HG02798 (cell line): Measurements from ENCODE around the gene SLC35G3.
"Not testable (repeated sequence)": the region's sequence is repeated elsewhere in the genome, so short reads cannot be mapped to it uniquely, and the experiment has no call there.

Experiments used
- ATAC-seq: cut with Tn5 transposase; IDR thresholded peaks from one replicate; pipeline ENCODE4 v1.9.1; 2021; ENCODE audit warnings: mild to moderate bottlenecking; ENCODE audit not compliant: unreplicated experiment, poor library complexity

Gene SLC35G3

DNA sequence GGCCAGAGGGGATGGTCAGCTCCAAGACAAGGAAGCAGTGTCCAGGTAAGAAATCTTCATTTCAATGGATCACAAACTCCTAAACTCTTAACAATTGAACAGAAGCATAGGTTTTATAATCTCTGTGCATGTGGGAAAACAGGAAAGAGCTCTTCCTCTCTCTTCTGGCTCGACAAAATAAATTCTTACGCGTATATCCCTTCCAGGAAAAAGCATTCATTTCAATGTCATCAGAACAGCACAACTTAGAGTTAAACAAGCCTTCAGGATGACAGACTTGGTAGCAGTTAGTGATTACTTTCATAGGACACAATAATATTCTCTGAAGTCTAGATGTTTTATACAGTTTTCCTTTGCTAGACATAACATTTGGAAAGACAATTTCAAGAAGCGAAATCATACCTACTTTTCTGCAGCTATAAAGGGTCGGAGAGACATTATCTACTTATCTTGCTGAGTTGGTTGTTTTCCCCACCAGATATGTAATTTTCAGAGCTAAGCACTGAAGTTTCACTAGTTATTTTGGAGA lies 19.3 kb upstream of the SLC35G3 start:
- no peak for ATAC-seq

DNA sequence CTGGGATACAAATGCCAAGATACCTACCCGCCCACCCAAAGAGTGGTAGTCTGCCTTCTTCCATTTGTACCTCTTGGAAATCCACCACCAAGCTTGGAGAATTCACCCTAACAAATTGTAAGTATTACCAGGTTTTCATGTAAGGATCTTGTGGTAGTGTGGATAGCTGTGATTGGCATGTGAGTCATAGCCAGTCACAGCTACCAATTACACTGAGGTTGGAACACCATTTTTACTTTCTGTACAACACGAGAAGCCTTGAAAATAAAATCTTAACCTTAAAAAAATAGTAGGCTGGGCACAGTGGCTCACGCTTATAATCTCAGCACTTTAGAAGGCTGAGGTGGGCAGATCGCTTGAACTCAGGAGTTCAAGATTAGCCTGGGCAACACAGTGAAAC lies 18.5 kb upstream of the SLC35G3 start:
- ATAC-seq = no peak

DNA sequence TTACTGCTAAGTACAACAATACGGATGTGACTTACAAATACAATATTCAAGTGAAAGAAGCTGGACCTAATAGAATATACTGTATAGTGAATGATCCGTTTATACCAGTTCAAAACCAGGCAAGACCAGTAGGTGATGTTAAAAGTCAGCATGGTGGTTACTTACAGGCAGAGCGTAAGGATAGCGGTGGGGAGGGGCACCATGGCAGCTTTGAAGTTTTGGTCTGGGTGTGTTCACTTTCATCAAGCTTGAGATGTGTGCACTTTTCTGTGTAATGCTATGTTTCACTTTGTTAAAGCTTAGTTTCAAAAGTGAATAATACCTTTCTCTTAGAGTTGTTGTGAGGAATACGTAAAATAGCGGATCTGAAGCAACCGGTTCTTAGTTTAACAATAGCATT lies 16.5 kb upstream of the SLC35G3 start:
- ATAC-seq = no peak

DNA sequence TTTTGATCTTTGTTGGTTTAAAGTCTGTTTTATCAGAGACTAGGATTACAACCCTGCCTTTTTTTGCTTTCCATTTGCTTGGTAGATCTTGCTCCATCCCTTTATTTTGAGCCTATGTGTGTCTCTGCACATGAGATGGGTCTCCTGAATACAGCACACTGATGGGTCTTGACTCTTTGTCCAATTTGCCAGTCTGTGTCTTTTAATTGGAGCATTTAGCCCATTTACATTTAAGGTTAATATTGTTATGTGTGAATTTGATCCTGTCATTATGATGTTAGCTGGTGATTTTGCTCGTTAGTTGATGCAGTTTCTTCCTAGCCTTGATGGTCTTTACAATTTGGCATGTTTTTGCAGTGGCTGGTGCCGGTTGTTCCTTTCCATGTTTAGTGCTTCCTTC lies 8.4 kb upstream of the SLC35G3 start:
- ATAC-seq = not testable (repeated sequence)

DNA sequence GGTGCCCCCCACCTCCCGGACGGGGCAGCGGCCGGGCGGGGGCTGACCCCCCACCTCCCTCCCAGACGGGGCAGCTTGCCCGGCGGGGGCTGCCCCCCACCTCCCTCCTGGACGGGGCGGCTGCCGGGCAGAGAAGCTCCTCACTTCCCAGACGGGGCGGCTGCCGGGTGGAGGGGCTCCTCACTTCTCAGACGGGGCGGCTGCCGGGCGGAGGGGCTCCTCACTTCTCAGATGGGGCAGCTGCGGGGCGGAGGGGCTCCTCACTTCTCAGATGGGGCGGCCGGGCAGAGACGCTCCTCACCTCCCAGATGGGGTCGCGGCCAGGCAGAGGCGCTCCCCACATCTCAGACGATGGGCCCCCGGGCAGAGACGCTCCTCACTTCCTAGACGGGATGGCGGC lies 869 bp upstream of the SLC35G3 start:
- ATAC-seq = not testable (repeated sequence)

DNA sequence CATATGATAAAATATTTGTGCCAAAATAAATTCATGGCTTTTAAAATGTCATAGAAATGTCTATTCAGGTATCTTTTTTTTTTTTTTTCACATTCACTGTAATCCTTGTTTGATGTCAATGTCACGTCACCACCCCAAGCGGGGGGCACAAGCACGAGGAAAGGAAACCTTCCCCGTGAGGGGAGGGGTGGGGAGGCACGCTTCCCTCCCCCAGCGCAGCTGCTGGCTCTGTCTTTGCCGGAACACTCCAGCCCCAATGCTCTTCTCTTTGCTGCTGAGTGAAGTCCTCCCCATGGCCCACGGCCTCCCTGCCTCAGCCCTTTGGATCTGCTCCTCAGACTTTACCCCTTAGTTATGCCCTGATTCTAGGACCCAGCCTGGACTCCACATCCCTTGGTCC lies 1.5 kb downstream of the SLC35G3 start:
- no peak for ATAC-seq

DNA sequence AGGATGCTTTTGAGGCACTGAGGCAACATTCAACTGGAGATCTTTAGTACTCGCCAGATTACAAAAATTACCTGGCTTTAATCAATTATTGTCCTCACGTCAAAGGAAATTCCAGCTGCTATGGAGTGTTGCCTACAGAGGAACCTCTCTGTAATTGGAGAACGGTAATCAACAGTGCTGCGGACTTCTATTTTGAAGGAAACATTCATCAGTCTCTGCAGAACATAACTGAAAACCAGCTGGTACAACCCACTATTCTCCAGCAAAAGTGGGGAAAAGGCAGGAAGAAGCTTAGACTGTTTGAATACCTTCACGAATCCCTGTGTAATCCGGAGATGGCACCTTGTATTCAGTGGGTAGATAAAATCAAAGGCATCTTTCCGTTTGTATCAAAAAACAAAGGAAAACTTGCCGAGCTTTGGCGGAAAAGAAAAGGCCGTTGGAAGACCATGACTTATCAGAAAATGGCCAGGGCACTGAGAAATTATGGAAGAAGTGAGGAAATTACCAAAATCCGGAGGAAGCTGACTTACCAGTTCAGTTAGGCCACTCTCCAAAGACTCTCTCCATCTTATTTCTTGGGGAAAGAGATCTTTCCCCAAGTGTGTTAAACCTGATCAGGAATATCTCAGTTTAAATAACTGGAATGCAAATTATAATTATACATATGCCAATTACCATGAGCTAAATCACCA lies 3.0 kb downstream of the SLC35G3 start:
- no peak for ATAC-seq

DNA sequence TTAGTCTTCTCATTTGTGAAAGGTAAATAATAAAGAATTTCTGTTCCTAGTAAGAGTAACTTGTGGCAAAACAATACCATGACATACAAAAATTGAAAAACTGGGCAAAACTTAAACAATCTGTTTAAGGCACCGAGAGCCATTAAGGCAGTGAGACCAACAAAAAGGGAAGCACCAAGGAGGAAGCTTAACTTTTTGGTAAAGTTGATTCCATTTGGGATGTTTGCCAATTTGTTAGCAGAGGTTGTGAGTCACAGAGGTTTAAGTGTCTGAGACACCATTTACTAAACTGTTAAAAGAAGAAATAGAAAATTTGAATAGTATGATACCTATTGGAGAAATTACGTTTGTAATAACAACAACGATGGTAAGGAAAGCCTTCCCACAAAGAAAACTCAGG lies 4.9 kb downstream of the SLC35G3 start:
- no peak for ATAC-seq

DNA sequence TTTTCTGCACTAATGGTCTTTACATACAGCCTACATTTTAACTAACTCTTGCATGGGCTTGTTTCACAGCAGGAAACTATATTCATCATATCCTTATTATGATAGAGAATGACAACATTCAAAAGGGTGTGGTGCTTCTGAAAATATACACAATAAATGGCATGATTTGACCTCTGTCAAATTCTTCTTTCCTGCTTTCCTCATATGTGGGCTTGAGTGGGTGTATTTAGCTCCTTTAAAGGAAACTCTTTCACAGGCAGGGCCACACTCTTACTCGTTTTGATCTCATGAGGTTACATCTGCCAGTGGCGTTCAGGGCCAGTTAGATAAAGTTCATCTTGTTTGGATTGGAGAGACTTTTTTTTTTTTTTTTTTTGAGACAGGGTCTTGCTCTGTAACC lies 6.1 kb downstream of the SLC35G3 start:
- no peak for ATAC-seq

DNA sequence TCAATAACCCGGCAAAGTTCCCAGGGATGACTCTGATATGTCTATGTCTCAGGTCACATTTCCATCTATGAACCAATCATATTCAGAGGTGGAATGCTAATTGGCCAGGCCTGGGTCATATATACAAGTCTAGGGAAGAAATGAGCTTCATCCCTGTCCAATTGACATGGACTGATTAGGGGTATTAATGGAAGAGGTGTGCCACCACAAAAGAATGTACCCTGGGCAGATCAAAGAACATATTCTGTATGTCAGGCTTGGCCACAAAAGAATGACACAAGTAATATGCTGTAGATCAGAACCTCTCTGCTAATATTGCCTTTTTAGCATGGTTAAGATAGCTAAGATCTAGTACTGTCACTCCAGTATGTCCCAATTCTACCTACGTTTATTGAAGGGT lies 6.7 kb downstream of the SLC35G3 start:
- no peak for ATAC-seq

DNA sequence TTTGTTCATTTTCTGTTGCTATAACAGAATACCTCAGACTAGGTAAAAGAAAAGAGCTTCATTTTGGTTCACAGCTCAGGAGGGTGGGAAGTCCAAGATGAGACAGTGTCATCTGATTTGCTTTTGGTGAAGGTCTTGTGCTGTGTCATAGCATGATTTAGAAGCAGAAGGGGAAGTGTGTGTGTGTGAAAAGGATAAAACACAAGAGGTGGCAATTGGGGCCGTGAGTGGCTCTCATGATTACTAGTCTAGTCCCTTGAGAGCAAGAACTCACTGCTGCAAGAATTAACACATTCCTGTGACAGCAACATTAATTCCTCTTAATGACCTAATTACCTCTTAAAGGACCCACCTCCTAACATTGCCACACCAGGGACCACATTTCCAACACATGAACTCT lies 8.3 kb downstream of the SLC35G3 start:
- no peak for ATAC-seq

DNA sequence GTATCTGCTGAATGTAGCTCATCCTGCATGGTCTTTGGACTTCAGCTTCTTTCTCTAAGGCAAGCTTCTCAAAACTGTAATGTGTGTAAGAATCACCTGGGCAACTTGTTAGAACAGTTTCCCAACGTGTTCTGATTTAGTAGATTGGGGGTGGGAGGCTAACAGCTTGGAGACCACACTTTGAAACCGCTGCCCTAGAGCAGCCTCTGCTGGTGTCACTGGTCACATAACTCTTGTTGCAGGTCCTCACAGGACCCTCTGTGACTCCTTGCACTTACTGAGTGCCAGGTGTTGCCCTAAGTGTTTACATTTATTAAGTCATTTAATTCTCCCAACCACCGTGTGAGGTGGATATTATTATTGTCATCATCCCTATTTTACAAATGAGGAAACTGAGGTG lies 9.9 kb downstream of the SLC35G3 start:
- no peak for ATAC-seq

DNA sequence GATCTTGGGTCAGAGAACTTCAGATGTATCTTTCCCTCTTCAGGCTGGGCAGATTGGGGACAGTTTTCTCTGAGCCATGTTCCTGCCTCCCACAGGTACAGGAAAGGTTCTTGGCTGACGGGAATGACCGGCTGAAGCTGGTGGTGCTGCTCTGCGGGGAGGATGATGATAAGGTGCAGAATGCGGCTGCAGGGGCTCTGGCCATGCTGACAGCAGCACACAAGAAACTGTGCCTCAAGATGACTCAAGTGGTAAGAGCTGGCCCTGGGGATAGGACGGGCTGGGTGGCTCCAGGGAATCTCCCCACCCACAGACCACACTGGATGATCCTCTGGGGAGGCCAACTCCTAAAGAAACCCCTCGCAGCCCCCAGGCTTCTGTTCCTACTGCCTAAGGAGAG lies 10.9 kb downstream of the SLC35G3 start:
- no peak for ATAC-seq

DNA sequence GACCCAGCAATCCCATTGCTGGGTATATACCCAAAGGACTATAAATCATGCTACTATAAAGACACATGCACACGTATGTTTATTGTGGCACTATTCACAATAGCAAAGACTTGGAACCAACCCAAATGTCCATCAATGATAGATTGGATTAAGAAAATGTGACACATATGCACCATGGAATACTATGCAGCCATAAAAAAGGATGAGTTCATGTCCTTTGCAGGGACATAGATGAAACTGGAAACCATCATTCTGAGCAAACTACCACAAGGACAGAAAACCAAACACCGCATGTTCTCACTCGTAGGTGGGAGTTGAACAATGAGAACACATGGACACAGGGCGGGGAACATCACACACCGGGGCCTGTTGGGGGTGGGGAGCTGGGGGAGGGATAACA lies 14.8 kb downstream of the SLC35G3 start:
- not testable (repeated sequence) for ATAC-seq

DNA sequence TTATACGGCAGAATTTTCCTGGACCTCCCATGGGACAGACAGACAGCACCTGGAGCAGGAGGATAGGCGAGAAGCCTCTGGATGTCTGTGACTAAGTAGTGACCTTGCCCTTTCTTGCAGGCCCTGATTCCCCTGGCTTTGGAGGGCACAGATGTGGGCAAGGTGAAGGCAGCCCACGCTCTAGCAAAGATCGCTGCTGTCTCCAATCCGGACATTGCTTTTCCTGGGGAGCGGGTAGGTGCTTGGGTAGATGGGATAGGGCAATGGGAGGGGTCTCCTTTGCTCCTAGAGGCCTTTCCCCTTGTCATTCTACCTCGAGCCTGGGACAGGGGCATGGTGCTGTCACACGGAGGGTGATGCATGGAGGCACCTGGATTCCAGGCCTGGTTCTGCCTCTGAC lies 17.3 kb downstream of the SLC35G3 start:
- no peak for ATAC-seq

DNA sequence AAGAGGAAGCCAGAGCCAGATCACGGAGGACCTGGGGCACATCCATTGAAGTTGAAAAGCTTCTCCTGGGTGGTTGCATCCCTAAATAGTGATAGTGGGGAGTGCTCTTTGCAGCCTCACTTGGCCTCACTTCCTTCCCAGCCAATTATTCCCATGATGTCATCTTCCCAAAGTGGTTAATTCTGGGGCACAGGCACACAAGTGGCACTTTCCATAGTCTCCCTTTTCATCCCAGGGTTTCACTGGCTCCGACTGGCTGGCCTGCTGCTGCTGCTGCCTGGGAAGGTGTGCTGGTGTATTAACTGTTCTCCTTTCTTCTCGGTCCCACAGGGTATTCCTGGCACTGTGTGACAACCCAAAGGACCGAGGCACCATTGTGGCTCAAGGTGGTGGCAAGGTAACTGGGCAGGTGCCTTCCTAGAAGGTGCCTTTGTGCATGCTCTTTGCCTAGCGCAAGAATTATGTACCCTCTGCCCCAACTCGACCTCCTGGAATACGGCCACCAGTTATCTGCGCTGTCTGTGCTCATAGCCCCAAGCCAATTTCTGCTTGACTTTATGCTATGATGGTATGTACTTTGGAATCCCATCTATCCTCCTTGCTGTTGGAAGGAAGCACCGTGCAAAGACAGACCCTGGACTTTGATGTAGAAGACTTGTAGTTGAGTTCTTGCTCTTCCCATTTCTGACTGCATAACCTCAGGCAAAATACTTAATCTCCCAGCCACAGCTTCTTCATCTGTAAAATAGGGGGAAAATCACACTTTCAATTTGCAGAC lies 18.4 kb downstream of the SLC35G3 start:
- ATAC-seq = no peak

DNA sequence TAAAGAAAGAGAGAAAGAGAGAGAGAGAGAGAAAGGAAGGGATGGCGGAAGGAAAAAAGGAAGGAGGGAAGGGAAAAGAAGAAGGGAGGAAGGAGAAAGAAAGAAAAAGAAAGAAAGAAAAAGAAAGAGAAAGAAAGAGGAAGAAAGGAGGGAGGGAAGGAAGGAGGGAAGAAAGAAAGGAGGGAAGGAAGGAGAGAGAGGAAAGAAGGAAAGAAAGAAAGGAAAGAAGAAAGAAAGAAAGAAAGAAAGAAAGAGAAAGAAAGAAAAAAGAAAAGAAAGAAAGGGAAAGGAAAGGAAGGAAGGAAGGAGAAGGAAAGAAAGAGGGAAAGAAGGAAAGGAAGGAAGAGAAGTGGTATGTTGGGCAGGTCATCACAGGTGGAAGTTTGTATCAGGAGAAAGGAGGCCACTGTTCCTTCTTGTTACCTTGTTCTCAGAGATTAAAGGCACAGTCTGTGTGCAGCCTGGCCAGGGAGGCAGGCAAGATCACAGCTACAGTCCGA lies 19.3 kb downstream of the SLC35G3 start:
- ATAC-seq = no peak

DNA sequence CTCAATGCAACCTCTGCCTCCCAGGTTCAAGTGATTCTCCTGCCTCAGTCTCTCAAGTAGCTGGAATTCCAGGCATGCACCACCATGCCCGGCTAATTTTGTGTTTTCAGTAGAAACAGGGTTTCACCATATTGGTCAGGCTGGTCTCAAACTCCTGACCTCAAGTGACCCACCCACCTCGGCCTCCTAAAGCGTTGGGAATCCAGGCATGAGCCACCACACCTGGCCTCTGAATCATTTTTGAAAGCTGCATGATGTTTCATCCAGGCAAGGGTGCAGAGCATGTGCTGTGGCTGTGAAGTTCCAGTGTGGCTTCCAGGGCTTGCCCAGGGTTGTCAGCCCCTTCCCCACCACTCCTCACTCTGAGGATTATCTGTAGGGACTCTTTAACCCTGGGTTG lies 21.9 kb downstream of the SLC35G3 start:
- ATAC-seq = not testable (repeated sequence)

DNA sequence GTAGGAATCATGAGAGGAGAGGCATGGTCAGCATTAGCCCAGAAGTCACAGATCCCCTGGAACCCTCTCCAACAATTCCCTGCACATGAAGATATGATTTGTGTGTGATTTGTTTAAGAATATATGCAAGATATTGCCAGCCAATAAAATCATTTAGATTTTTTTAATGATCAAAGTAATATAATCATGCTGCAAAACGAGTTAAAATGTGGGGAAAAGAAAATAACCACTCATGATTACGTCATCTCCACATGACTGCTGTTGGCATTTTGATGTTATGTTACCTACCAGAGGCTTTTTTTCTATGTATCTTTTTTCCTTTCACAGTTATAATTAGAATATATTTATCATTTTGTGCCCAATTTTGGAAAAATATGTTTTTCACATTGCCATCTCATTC lies 22.4 kb downstream of the SLC35G3 start:
- no peak for ATAC-seq

DNA sequence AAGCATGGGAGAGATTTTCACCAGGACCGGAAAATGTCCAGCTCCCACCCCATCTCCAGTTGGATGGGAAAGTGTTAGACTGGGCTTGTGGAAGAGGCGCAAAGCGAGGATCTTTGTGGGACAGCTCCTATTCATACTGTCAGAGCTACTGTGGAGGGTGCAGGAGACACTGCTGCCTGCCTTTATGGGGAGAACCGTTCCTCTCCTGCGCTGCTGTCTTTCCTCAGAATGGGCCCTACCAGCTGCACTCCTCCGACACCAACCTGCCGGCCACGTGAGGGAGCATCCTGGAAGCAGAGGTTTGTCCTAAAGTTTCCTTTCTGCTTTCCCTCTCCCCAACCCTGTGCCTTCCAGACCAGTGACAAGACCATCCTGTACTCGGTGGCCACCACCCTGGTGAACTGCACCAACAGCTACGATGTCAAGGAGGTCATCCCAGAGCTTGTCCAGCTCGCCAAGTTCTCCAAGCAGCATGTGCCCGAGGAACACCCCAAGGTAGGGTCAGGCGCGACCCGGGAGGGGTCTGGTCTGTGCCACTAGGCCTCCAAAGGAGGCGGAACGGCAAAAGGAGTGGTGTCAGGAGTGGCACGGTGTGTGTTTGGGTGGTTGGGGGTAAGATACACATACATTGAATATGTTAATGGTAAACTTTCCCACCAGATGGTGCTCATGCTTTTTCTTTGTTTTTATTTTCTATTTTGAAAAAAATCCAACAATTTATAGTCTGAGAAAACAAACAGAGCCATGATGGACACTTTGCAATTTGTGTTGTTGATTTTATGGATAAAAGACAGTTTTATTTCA lies 23.0 kb downstream of the SLC35G3 start:
- no peak for ATAC-seq

DNA sequence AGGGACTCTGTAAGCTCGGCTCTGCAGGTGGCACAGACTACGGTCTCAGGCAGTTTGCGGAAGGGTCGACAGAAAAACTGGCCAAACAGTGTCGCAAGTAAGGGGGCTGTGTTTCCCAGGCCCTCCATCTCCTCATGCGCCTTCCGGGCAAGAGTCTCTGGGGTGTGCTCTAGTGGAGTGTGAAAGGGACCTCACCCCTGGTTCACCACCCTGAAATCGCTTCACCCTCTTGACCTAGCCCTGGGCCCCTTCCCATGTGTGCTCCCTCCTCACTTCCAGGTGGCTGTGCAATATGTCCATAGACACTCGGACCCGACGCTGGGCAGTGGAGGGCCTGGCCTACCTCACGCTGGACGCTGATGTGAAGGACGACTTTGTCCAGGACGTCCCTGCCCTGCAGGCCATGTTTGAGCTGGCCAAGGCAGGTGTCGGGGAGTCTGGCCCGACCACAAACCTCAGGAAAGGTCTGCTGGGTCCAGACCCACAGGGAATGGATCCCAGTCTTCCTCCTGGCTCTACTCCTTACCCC lies 24.3 kb downstream of the SLC35G3 start:
- ATAC-seq = no peak
